ENCODE measurements around the gene GEN1. TPM values are rescaled to one million over a fixed set of nuclear protein-coding genes. Genes with fewer than 3 reads are reported as not detected.

Gene GEN1
- total RNA-seq, 1 donor from 2014 or later: 44.4 TPM

DNA sequence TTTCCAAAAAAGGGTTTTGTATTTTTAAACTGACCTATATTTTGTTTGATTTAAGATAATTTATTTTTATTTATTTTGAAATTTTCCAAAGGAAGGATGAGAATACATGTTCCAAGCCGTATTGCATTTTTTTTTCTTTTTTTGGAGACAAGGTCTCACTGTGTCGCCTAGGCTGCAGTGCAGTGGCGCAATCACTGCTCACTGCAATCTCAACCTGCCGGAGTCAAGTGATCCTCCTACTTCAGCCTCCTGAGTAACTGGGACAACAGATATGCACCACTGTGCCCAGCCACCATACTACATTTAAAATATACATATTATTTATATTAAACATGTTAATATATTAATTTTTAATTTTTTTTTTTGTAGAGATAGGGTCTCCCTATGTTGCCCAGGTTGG lies 15.0 kb downstream of the GEN1 start:
- DNase-seq: no peak
- H3K36me3 Mint-ChIP-seq (ENCODE audit: unreplicated experiment): no peaks in the 10 kb centered on the region
- no peak overlapping the region for H3K27ac Mint-ChIP-seq (ENCODE audit: unreplicated experiment)
- H3K9me3 Mint-ChIP-seq (ENCODE audit: unreplicated experiment): no peaks in the 10 kb centered on the region
- H3K27me3 Mint-ChIP-seq (ENCODE audit: unreplicated experiment): peaks cover 1% of the 10 kb centered on the region
- H3K4me3 Mint-ChIP-seq (ENCODE audit: unreplicated experiment): no peak overlapping the region
- TF ChIP-seq, protein P1, sequence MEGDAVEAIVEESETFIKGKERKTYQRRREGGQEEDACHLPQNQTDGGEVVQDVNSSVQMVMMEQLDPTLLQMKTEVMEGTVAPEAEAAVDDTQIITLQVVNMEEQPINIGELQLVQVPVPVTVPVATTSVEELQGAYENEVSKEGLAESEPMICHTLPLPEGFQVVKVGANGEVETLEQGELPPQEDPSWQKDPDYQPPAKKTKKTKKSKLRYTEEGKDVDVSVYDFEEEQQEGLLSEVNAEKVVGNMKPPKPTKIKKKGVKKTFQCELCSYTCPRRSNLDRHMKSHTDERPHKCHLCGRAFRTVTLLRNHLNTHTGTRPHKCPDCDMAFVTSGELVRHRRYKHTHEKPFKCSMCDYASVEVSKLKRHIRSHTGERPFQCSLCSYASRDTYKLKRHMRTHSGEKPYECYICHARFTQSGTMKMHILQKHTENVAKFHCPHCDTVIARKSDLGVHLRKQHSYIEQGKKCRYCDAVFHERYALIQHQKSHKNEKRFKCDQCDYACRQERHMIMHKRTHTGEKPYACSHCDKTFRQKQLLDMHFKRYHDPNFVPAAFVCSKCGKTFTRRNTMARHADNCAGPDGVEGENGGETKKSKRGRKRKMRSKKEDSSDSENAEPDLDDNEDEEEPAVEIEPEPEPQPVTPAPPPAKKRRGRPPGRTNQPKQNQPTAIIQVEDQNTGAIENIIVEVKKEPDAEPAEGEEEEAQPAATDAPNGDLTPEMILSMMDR (IDR thresholded peaks at IDR 0.05; ENCODE audit: partially characterized antibody, unreplicated experiment): no peak
- peaks cover 7% of the 10 kb centered on the region for H3K4me1 Mint-ChIP-seq (ENCODE audit: low read depth, unreplicated experiment)

DNA sequence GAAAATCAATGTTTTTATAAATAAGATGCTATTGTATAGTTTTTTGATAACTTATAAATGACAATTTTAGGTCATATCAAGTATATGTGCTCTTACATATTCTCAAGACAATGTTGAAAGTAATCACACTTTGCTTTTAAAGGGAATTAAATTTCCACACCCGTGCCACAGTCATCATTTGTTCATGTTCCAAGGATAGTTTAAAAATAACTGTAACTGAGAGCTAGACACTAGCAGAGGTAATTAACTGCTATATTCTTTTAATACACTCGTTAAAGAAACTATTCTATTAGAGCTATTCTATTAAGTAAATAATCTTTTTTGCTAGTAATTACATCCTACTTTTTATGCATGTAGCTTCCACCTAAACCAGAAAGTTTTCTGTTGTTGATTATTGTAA lies 18.0 kb downstream of the GEN1 start:
- H3K27me3 Mint-ChIP-seq (ENCODE audit: unreplicated experiment): peaks cover 1% of the 10 kb centered on the region
- TF ChIP-seq, protein P1 (IDR thresholded peaks at IDR 0.05; ENCODE audit: partially characterized antibody, unreplicated experiment): no peak
- no peaks in the 10 kb centered on the region for H3K4me1 Mint-ChIP-seq (ENCODE audit: low read depth, unreplicated experiment)

GRCh38 chr2:17772532-17772931 lies 18.6 kb downstream of the GEN1 start:
- H3K36me3 Mint-ChIP-seq (ENCODE audit: unreplicated experiment): no peaks in the 10 kb centered on the region
- H3K4me3 Mint-ChIP-seq (ENCODE audit: unreplicated experiment): no peak overlapping the region
- TF ChIP-seq, protein P1 (IDR thresholded peaks at IDR 0.05; ENCODE audit: partially characterized antibody, unreplicated experiment): no peak
- no peak for DNase-seq
- H3K4me1 Mint-ChIP-seq (ENCODE audit: low read depth, unreplicated experiment): no peaks in the 10 kb centered on the region
- peaks cover 1% of the 10 kb centered on the region for H3K27me3 Mint-ChIP-seq (ENCODE audit: unreplicated experiment)
- H3K27ac Mint-ChIP-seq (ENCODE audit: unreplicated experiment): no peak overlapping the region
- H3K9me3 Mint-ChIP-seq (ENCODE audit: unreplicated experiment): no peaks in the 10 kb centered on the region

More for the DNA sequence above, 18.0 kb downstream of the GEN1 start:
- H3K27ac Mint-ChIP-seq (ENCODE audit: unreplicated experiment): no peak overlapping the region
- no peak overlapping the region for H3K4me3 Mint-ChIP-seq (ENCODE audit: unreplicated experiment)
- no peak for DNase-seq
- H3K9me3 Mint-ChIP-seq (ENCODE audit: unreplicated experiment): no peaks in the 10 kb centered on the region
- no peaks in the 10 kb centered on the region for H3K36me3 Mint-ChIP-seq (ENCODE audit: unreplicated experiment)

GRCh38 chr2:17780546-17780945 lies 26.6 kb downstream of the GEN1 start:
- TF ChIP-seq, protein P1 (IDR thresholded peaks at IDR 0.05; ENCODE audit: partially characterized antibody, unreplicated experiment): no peak
- Mint-ChIP-seq H3K27me3 (ENCODE audit: unreplicated experiment) (no peaks in the 10 kb centered on the region), H3K9me3 (ENCODE audit: unreplicated experiment) (no peaks in the 10 kb centered on the region), H3K36me3 (ENCODE audit: unreplicated experiment) (no peaks in the 10 kb centered on the region), H3K4me1 (ENCODE audit: low read depth, unreplicated experiment) (no peaks in the 10 kb centered on the region), H3K27ac (ENCODE audit: unreplicated experiment) (no peak overlapping the region), H3K4me3 (ENCODE audit: unreplicated experiment) (no peak overlapping the region)
- no peak for DNase-seq

- no peak overlapping the region for H3K27ac Mint-ChIP-seq (ENCODE audit: unreplicated experiment)
- DNase-seq: no peak
- no peak overlapping the region for H3K4me3 Mint-ChIP-seq (ENCODE audit: unreplicated experiment)
- no peaks in the 10 kb centered on the region for H3K4me1 Mint-ChIP-seq (ENCODE audit: low read depth, unreplicated experiment)
- no peaks in the 10 kb centered on the region for H3K36me3 Mint-ChIP-seq (ENCODE audit: unreplicated experiment)
- no peaks in the 10 kb centered on the region for H3K9me3 Mint-ChIP-seq (ENCODE audit: unreplicated experiment)
- TF ChIP-seq, protein P1 (IDR thresholded peaks at IDR 0.05; ENCODE audit: partially characterized antibody, unreplicated experiment): no peak
- H3K27me3 Mint-ChIP-seq (ENCODE audit: unreplicated experiment): no peaks in the 10 kb centered on the region
These were observed 27.5 kb downstream of the GEN1 start for GRCh38 chr2:17781482-17781881.

All from glutamatergic neuron (in vitro differentiated cells).